Endothelial cell of umbilical vein (primary cell): Measurements from ENCODE around the gene CAPNS1. TPM values are rescaled to one million over a fixed set of nuclear protein-coding genes. Genes with fewer than 3 reads are reported as not detected.
"Not testable (repeated sequence)": the region's sequence is repeated elsewhere in the genome, so short reads cannot be mapped to it uniquely, and the experiment has no call there.

Experiments used
- BruUV-seq: library from RNA; stranded (reverse); fragments of 400-500 nt; replicated peaks from 2 replicates; lab custom pipeline; 2021; lab: Mats Ljungman, UMichigan
- CTCF ChIA-PET: fragments of 300-600, 350-600 bp; sonication (Branson Sonifier 250); formaldehyde crosslinking; loops from one replicate; lab custom pipeline; 2021; ENCODE audit warnings: antibody characterized with exemption, inconsistent platforms; lab: Charles Lee
- POLR2A ChIA-PET: fragments of 300-600, 350-600 bp; sonication (Branson Sonifier 250); formaldehyde crosslinking; loops from one replicate; lab custom pipeline; 2021; ENCODE audit warnings: antibody characterized with exemption, inconsistent platforms; lab: Charles Lee
- DNase-seq: peaks from one replicate; pipeline ENCODE4 v3.0.0-alpha.2; 2011; ENCODE audit warnings: low read depth, low spot score
- FAIRE-seq: peaks from 2 replicates; lab custom pipeline; 2011; peaks lifted over from hg19 to GRCh38; lab: Jason Lieb, UNC
- H2AFZ ChIP-seq: 2 replicates; pipeline ENCODE4 v1.6.0; 2012; ENCODE audit warnings: low read depth, low read length, control low read depth, inconsistent platforms
- H3K27ac ChIP-seq: 2 replicates; pipeline ENCODE4 v1.5.1; 2011; ENCODE audit warnings: low read depth, mild to moderate bottlenecking, control low read depth, low read length, moderate library complexity; ENCODE audit not compliant: insufficient read depth
- H3K27me3 ChIP-seq, 2 experiments: 2 replicates each; pipeline versions ENCODE4 v1.6.0 to v1.6.1; 2011; ENCODE audit warnings: low read length in 2 of 2, mixed read lengths in 1 of 2; ENCODE audit not compliant: control insufficient read depth in 2 of 2, insufficient read depth in 2 of 2
- H3K36me3 ChIP-seq, 2 experiments: 2 replicates in 1 of 2; 3 replicates in 1 of 2; pipeline ENCODE4 v1.5.1; 2011; ENCODE audit warnings: low read length in 2 of 2, mild to moderate bottlenecking in 1 of 2, moderate library complexity in 1 of 2; ENCODE audit not compliant: control insufficient read depth in 2 of 2, insufficient read depth in 2 of 2; ENCODE audit errors: extremely low read depth in 1 of 2
- H3K4me1 ChIP-seq: 3 replicates; pipeline ENCODE4 v1.5.1; 2011; ENCODE audit warnings: mild to moderate bottlenecking, low read length; ENCODE audit not compliant: control insufficient read depth, insufficient read depth; ENCODE audit errors: extremely low read depth
- H3K4me2 ChIP-seq: 2 replicates; pipeline ENCODE4 v1.6.1; 2011; ENCODE audit warnings: low read length, control low read depth, mixed read lengths; ENCODE audit not compliant: insufficient read depth
- H3K4me3 ChIP-seq, 3 experiments: fragments of 200-600 bp in 1 of 3; sonication (generic), shearing (Covaris generic) in 1 of 3; replicated peaks in 1 of 3; 2 replicates each; pipeline ENCODE4 v1.5.1; 2011 to 2016; ENCODE audit warnings: control low read depth in 3 of 3, low read length in 3 of 3, mild to moderate bottlenecking in 2 of 3, inconsistent platforms in 1 of 3, low read depth in 1 of 3, moderate library complexity in 1 of 3; ENCODE audit not compliant: insufficient read depth in 1 of 3
- H3K79me2 ChIP-seq: 2 replicates; pipeline ENCODE4 v1.6.0; 2012; ENCODE audit warnings: low read length, inconsistent platforms; ENCODE audit not compliant: control insufficient read depth, insufficient read depth
- H3K9ac ChIP-seq: replicated peaks from 2 replicates; pipeline ENCODE3; 2011; ENCODE audit warnings: low read length, control low read depth; ENCODE audit not compliant: insufficient read depth; ENCODE audit errors: extremely low read depth
- H3K9me1 ChIP-seq: replicated peaks from 3 replicates; pipeline ENCODE4 v1.6.0; 2011; ENCODE audit warnings: mild to moderate bottlenecking, low read length; ENCODE audit not compliant: control insufficient read depth, insufficient read depth; ENCODE audit errors: extremely low read depth
- H3K9me3 ChIP-seq: replicated peaks from 2 replicates; pipeline ENCODE4 v1.5.1; 2012; ENCODE audit warnings: low read length, inconsistent platforms; ENCODE audit not compliant: control insufficient read depth, insufficient read depth
- H4K20me1 ChIP-seq: replicated peaks from 2 replicates; pipeline ENCODE3; 2011; ENCODE audit warnings: mild to moderate bottlenecking, low read length; ENCODE audit not compliant: control insufficient read depth, insufficient read depth; ENCODE audit errors: extremely low read depth
- dilution Hi-C: fragments of 300-500 bp; cut with MboI; formaldehyde crosslinking; loops from one replicate; pipeline ENCODE4 v1.15.0; 2019; ENCODE audit warnings: low sequenced_read_pairs; ENCODE audit not compliant: extremely low pct_ligation_motif_present
- intact Hi-C: fragments of 100-400 bp; cut with micrococcal nuclease; formaldehyde crosslinking; loops from one replicate; pipeline ENCODE4 v1.10.0; 2022
- polyA plus RNA-seq, 4 experiments: library from polyadenylated mRNA; depleted of rRNA in 3 of 4; stranded (reverse) in 3 of 4; unstranded in 1 of 4; fragments of >200 nt; gene quantifications; 2 replicates each; pipeline versions ENCODE4 v1.2.1 to v1.2.3, GENCODE V29; 2011 to 2012; ENCODE audit warnings: missing spikeins in 1 of 4
- total RNA-seq: library from RNA; stranded (reverse); gene quantifications from 2 replicates; pipeline ENCODE4 v1.2.3, GENCODE V29; 2021

CAPNS1 gene
- total and polyA plus RNA-seq, 2 donors (not counting 3 experiments of a cell fraction or from before 2014, with no cell fraction given): 777 to 1,095 TPM

DNA sequence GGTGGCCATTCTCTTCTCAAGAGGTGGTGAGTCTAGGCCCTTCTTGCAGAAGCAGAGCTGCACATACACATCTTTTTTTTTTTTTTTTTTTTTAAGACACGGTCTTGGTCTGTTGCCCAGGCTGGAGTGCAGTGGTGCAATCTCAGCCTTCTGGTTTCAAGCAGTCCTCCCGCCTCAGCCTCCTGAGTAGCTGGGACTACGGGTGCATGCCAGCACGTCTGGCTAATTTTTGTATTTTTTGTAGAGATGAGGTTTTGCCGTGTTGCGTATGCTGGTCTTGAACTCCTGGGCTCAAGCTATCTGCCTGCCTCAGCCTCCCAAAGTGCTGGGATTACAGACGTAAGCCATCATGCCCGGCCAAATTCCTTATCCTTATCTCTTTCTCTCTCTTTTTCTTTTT is 34.0 kb downstream of the CAPNS1 start:
- H3K4me1 ChIP-seq, H3K4me3 ChIP-seq, intact Hi-C loops, BruUV-seq, DNase-seq, H3K79me2 ChIP-seq, H3K27ac ChIP-seq, H3K27me3 ChIP-seq, H3K9me1 ChIP-seq, dilution Hi-C loops, H2AFZ ChIP-seq, FAIRE-seq, H4K20me1 ChIP-seq, H3K9ac ChIP-seq, H3K9me3 ChIP-seq, H3K4me2 ChIP-seq, H3K36me3 ChIP-seq, POLR2A ChIA-PET: not testable (repeated sequence)
- CTCF ChIA-PET: interaction anchor here (3.5 kb wide), 1 partner anchor 46 kb away, joined by 25 read pairs; no protein-coding TSS in a partner anchor

DNA sequence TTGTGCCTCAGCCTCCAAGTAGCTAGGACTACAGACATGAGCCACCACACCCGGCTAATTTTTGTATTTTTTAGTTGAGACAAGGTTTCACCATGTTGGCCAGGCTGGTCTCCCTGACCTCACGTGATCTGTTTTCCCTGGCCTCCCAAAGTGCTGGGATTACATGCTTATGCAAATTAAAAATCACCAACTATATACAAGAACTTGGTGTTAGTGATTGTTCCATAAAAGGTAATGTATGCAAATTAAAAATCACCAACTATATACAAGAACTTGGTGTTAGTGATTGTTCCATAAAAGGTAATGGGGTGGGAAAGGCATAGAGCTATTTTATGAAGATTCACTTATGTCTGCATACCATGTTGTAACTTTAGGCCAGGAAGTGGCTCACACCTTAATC is 39.2 kb downstream of the CAPNS1 start:
- H2AFZ ChIP-seq, H4K20me1 ChIP-seq, H3K79me2 ChIP-seq, H3K4me1 ChIP-seq, H3K4me2 ChIP-seq, intact Hi-C loops, H3K27ac ChIP-seq, H3K36me3 ChIP-seq, H3K9ac ChIP-seq, DNase-seq, H3K4me3 ChIP-seq, POLR2A ChIA-PET, H3K27me3 ChIP-seq, H3K9me1 ChIP-seq, H3K9me3 ChIP-seq, BruUV-seq, dilution Hi-C loops: not testable (repeated sequence)
- peak; percentile 72 for FAIRE-seq
- CTCF ChIA-PET: interaction anchor here (2.1 kb wide), 1 partner anchor 51 kb away, joined by 7 read pairs; no protein-coding TSS in a partner anchor
